GM21526 (cell line): ENCODE measurements around the gene ARHGEF28.

Experiments used
- ATAC-seq: cut with Tn5 transposase; IDR thresholded peaks from one replicate; pipeline ENCODE4 v1.9.1; 2021; ENCODE audit warnings: moderate library complexity; ENCODE audit not compliant: unreplicated experiment, low FRiP score

The ARHGEF28 gene

GRCh38 chr5:73691302-73692080, 65.5 kb downstream of the ARHGEF28 start:
- no peak for ATAC-seq

GRCh38 chr5:73692166-73692640, 66.2 kb downstream of the ARHGEF28 start:
- no peak for ATAC-seq

DNA sequence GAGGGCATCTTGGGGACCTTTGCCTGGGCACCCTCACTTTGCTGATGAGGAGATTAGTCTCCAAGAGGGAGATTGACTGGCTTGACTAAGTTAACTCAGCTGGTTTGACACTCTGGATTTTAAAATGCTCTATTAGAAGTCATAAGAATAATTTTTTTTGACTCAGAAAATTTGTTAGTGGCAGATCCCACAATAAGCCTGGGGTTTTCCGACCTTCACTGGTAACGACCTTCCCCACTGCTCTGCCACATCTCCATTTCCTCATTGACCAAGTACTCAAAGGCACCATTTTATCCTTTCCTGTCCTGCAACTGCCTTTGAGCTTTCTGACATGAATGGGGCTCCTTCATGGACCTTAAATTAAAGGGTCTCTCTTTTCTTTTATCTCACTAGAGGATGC, 67.0 kb downstream of the ARHGEF28 start:
- ATAC-seq: no peak

DNA sequence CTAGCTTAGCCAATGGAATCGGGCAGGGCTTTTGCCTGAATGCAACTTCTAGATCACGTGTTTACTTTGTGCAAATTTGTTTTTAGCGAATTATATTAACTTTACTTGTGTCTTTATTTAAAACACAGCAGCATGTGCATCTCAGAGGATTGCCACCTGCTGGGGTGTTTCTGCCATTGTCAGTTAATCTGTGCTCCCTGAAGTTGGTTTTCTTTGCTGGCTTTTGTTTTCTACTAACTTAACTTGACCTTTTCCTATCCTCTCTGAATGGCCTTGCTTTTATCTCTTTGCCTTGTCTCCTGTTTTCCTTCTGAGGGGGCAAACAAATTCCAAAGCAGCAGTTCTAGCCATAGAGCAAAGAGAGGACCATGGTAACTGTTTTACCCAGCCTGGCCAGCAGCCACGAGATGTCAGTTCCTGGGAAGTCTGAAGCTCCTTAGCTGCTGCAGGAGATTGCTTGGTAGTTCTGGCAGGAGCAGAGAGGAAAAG, 67.6 kb downstream of the ARHGEF28 start:
- ATAC-seq: peak; percentile 11

DNA sequence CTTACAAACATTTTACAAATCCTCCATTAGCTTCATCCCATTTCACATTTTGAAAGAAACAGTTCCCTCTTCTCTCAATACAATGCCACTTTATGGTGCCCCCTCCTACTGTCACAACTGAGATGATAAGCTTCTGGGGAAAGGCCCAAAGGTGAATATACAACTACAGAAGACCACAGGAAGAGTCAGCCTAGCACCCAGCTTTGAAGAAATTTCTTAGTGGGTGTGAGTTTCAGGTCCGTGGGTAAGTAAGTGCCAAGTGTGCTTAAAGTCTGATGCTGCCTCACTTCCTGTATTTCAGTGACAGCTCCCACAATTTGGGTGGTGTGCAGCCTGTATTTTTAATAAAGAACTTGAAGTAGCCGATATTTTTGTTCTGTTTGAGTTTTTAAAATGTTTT, 68.1 kb downstream of the ARHGEF28 start:
- ATAC-seq: peak; percentile 52

DNA sequence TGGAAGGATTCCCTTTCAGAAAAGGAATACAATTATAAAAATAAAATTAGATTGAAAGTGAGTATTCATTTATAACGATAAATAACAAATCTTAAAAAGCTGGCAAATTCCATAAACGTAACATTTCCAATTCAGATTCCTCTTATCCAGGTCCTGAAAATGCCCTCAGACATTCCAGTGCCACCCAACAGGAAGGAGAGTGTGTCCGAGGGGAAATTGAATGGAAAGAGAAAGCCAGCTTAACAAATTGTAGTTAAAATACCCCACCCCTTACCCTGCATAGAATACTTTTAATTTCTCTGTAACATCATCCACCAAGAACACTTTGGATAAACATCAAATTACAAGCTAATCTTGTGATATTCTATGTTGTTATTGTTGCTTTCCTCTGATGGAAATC, 72.0 kb downstream of the ARHGEF28 start:
- no peak for ATAC-seq

DNA sequence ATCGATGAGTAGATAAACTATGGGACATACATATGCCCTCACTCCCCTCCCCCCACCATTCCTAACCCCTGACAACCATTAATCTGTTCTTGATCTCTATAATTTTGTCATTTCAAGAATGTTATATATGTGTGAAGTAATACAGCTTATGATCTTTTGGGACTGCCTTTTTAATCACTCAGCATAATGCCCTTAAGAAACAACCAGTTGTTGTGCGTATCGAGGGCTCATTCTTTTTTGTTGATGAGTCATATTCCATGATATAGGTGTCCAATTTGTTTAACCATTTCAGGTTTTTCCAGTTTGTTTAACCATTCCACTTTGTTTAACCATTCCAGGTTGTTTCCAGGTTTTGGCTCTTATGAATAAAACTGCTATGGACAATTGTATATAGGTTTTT, 75.6 kb downstream of the ARHGEF28 start:
- ATAC-seq: no peak

DNA sequence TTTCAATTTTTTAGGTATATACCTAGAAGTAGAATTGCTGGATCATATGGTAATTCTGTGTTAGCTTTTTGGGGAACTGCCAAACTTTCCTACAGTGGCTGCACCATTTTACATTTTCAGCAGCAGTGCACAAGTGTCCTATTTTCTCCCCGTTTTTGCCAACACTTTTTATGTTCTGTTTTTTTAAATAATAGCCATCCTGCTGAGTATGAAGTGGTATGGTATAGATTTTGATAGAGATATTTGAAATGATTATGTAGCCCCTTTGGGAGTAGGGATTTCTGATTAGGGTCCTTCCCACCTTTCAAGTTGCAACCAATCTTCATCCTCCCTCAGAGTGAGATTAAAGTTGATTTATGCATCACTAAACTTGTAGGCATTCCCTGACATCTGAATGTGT, 76.5 kb downstream of the ARHGEF28 start:
- no peak for ATAC-seq

DNA sequence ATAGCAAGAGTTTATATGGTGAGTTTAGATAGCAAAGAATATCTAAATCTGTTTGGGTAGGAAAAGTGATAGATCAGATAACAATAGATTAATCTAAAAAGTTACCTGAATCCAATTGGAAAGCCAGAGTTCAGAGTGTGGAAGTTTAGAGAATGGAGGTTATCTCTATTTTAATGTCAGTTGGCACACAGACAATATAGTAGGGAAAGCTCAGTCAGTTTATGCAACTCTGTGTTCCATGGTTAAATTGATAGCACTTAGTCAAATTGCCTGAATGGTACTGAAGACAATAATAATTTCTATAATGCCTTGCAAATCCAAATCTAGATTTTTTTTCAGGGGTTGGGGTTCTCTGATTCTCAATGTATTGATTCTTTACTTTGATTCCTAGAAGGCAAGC, 77.0 kb downstream of the ARHGEF28 start:
- ATAC-seq: no peak

- no peak for ATAC-seq
These were observed 79.4 kb downstream of the ARHGEF28 start for GRCh38 chr5:73705364-73705763.

DNA sequence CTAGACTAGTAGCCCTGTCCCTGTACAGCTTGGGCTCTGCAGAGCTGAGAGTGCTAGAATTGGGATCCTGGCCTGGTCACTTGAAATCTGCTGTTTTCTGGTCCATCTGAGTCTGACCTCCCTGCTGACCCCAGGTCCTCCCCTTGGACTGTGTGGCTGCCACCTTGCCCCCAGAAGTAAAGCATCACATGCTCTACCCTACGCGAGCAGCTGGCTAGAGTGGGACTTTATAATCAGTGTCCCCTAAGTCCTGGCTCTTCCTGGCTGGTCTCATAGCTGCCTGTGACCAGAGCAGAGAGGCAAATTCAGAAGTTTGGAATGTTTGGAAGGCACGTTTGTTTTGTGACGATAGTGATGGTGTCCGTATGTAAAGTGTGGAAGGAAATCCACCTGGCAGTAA, 81.0 kb downstream of the ARHGEF28 start:
- no peak for ATAC-seq

DNA sequence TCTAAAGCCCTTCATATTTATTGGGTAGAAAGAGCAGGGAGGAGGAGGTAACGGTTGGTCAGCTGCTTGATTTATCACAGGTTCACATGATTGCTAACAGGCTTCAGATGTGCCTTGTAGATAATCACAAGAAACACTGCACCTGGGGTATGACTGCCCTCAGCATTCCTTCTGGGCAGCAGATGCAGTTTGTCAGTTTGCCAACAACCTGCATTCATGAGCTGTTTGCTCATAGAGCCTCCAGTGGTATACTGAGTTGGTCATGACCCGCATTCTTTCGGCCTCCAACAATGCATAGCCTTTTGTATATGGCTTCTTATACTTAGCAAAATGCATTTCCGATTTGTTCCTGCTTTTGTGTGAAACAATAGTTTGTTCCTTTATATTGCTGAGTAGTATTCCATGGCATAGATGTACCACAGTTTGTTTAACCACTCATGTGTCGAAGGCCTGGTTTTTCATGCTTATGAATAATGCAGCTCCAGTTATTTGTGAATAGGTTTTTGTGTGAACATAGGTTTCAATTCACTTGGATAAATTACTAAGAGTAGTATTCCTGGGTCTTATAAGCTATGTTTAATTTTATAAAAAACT, 83.6 kb downstream of the ARHGEF28 start:
- no peak for ATAC-seq

GRCh38 chr5:73716284-73716808, 90.3 kb downstream of the ARHGEF28 start:
- no peak for ATAC-seq

DNA sequence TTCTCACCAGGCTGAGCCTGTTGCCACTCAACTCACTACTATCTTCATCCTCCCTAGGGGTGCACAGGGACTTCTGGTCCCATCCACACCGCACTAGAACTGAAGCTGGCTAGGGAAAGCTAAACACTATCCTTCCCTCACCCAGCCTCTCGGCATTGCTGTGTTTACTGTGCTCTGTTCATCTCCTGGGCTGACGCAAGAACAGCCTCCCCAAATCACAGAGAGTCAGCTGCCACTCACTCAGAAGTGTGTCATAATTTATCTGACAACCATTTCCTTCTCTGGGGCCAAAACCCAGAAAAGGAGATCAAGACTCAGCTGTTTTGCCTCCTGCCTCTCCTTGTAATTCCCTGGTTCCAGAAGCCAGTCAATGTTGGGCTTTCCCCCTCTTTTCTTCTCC, 92.8 kb downstream of the ARHGEF28 start:
- ATAC-seq: no peak

- no peak for ATAC-seq
These were observed 93.6 kb downstream of the ARHGEF28 start for GRCh38 chr5:73719632-73720031.

- no peak for ATAC-seq
These were observed 96.2 kb downstream of the ARHGEF28 start for GRCh38 chr5:73722231-73722630.

DNA sequence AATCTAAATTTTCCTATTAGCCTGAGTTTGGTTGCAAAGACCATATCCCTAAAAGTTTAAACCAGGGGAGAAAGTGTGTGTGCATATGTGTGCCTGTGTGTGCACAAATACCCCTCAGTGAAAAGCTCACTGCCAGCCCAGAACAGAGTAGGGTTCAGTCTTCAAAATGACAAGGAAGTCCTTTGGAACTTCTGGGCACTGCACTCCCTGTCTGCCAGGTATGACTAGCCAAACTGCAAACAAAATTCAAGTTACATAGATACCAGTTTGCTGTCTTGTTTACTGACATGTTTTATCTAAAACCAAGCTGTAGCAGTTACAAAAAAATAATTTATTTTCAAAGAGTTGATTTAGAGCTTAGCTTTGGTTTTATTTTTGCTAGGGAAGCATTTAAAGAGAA, 100.1 kb downstream of the ARHGEF28 start:
- ATAC-seq: no peak

DNA sequence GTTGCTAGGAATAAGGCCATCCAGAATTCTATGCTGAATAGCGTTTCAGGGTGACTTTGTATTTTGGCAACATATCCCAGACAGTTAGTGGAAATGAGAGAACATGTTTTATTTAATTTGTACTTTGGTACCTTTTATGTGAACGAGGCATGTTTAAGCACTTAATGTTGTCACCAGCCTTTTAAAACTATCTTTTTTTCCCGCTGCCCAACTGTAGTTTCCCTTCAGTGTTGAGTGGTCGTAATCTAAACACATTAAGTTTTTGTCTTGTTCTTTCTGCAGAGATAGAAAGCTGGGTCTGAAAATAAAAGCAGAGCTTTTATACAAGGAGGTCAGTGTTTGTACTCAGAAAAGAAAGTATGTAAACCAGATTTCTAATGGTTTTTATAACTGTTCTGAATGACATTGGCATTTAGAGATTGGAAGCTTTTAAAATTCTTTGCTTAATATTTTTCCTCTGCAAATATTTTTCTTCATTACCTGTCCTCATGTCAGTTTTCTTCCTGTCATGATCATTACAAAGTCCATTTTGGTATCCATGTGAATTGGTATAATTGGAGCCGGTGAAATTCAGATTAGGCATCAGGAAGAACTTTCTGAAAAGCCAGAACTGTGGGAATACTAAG, 100.7 kb downstream of the ARHGEF28 start:
- no peak for ATAC-seq

DNA sequence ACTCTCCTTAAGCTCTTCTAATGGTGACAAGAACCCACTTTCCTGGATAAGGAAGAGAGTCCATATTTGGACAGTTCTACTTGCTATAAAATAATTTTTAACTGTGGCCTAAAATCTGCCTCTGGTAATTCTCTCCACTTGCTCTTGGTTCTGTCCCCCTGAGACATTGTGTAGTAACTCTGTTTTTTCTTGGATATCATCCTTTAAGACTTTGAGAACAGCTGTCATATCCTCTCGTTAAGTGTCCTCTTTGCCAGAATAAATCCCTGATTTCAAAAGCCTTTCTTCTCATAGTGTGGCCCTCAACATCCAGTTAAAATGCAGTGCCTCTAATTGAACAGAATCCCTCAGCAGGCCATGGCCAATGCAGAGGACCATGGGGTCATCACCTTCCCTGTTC, 101.5 kb downstream of the ARHGEF28 start:
- ATAC-seq: no peak

DNA sequence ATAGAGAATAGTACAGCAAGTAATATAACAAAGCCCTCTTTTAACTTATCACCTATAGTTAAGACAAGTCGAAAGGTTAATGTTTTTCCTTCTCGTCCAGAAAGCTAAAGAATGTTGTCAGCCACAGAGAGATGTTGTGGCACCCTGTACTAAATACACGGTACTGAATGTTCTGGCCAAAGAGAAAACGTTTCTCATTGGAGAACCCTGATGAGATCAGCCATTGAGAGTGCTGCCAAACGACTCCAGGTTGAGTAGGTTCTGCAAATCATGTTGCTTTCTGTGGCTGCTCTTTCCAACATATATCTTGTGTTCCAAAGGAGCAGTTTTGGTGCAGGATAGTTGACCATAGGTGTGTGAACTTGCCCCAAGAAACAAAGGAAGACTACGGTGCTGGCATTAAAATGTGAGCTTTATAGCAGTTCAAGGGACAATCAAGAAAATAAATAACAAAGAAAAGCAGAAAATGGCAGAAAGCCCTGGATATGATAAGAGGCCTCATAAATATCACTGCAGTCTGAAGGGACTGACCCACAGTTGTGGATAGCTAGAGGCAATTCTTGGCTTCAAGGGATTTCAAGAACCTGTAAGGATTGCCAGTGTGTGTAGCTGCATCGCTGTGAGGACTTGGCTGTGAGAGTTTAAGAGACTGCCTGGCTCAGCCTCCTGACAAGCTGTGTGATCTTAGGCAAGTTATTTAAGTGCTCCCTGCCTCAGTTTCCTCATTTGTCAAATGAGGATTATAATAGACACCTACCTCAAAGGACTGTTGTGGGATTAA, 102.7 kb downstream of the ARHGEF28 start:
- no peak for ATAC-seq

- no peak for ATAC-seq
These were observed 103.3 kb downstream of the ARHGEF28 start for GRCh38 chr5:73729329-73729728.
